Airway epithelial cell (primary cell): Measurements from ENCODE around the gene HNRNPK. TPM values are rescaled to one million over a fixed set of nuclear protein-coding genes. Genes with fewer than 3 reads are reported as not detected.

ENCODE experiments used
- total RNA-seq: library from RNA; depleted of rRNA; stranded (reverse); fragments of >200 nt; gene quantifications from 2 replicates; pipeline ENCODE4 v1.2.3, GENCODE V29; 2015

The HNRNPK gene
- total RNA-seq = 498 and 524 TPM in 2 replicates

GRCh38 chr9:83979812-83980394 is at the start of gene HNRNPK:
Gene HNRNPK, minus strand, starts transcription at chr9:83980215. Its CDS starts 1,963 bp downstream, at chr9:83978252.

GRCh38 chr9:83980395-83981125 is 545 bp upstream of the HNRNPK start, which contains the start of gene RMI1:
Gene RMI1, plus strand, starts transcription at chr9:83980805. Its CDS starts 20,182 bp downstream, at chr9:84000987.

GRCh38 chr9:83920927-83921707 is 58.9 kb downstream of the HNRNPK start, which contains the start of gene KIF27:
Gene KIF27, minus strand, starts transcription at chr9:83921432. Its CDS starts 5,841 bp downstream, at chr9:83915591.

Other genes with a start within 250 kb of the HNRNPK start
- gene GKAP1, start 162.4 kb downstream of the HNRNPK start, total RNA-seq = 0.56 and 3.5 TPM in 2 replicates
- gene KIF27, start 58.8 kb downstream of the HNRNPK start, total RNA-seq = 1.1 and 1.8 TPM in 2 replicates
- 3.5 and 4.1 TPM in 2 replicates for gene RMI1, start 590 bp upstream of the HNRNPK start, total RNA-seq